ENCODE data around the gene BOD1L2.

Gene BOD1L2

GRCh38 chr18:57175532-57175931, 28.6 kb downstream of the BOD1L2 start:
- H3K9ac ChIP-seq = no peak overlapping the region
- H4K20me1 ChIP-seq = no peaks in the 10 kb centered on the region
- no peak overlapping the region for H3K4me2 ChIP-seq
- H3K27me3 ChIP-seq = no peaks in the 10 kb centered on the region
- peaks cover 5 to 15% (median 9%) of the 10 kb centered on the region in 11 experiments; a peak in 18 of 22 replicates for H3K9me3 ChIP-seq (replicated peaks in 1 of 11)
- no peaks in the 10 kb centered on the region for H3K4me1 ChIP-seq
- H3K27ac ChIP-seq = no peak overlapping the region
- H3K4me3 ChIP-seq = no peak overlapping the region
- no peaks in the 10 kb centered on the region for H3K36me3 ChIP-seq
- no peak for TF ChIP-seq Cebpa-rat (IDR thresholded peaks at IDR 0.05)

GRCh38 chr18:57185434-57185833, 38.5 kb downstream of the BOD1L2 start:
- no peak overlapping the region for H3K4me3 ChIP-seq
- H3K9ac ChIP-seq = no peak overlapping the region
- no peak overlapping the region for H3K4me2 ChIP-seq
- H3K36me3 ChIP-seq = no peaks in the 10 kb centered on the region
- no peaks in the 10 kb centered on the region for H3K4me1 ChIP-seq
- H3K27me3 ChIP-seq = no peaks in the 10 kb centered on the region
- no peaks in the 10 kb centered on the region for H4K20me1 ChIP-seq
- H3K27ac ChIP-seq = no peak overlapping the region
- peaks cover 28 to 44% (median 32%) of the 10 kb centered on the region in 11 experiments for H3K9me3 ChIP-seq (replicated peaks in 1 of 11)
- no peak for TF ChIP-seq Cebpa-rat (IDR thresholded peaks at IDR 0.05)

DNA sequence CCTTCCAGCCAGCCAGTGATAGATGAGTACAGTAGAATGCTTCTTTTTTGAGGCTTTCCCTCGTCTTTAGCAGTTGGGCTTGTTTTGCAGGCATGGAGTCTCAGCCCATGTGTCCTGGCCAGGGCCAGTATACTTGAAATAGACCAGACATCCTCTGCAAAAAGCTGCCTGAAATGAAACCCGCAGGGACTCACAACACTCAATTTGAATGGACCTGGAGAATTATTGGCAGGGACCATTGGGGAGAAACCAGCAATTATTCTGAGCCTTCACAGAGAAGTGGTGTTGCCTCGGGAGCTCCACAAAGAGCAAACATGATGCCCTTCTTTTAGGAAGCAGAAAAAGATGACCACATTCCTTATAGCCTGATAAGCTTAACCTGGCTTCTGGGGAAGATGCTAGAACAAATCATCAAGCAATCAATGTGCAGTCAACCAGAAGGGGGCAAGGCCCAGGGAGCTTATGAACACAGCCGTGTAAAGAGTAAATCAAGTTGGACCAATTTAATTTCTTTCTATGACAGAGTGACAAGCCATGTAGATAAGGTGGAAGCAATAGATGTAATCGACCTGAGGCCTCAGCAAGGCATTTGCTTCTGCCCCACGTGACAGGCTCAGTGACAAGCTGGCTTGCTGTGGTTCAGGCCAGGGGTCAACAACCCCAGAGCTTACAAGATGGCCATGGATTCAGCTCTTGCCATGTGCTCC, 42.1 kb downstream of the BOD1L2 start:
- no peaks in the 10 kb centered on the region for H4K20me1 ChIP-seq
- H3K27ac ChIP-seq = no peak overlapping the region
- H3K9ac ChIP-seq = no peak overlapping the region
- H3K4me3 ChIP-seq = no peak overlapping the region
- no peaks in the 10 kb centered on the region for H3K4me1 ChIP-seq
- H3K9me3 ChIP-seq (replicated peaks in 1 of 11) = peaks cover 27 to 36% (median 30%) of the 10 kb centered on the region in 11 experiments
- no peak overlapping the region for H3K4me2 ChIP-seq
- H3K36me3 ChIP-seq = no peaks in the 10 kb centered on the region
- TF ChIP-seq Cebpa-rat (IDR thresholded peaks at IDR 0.05) = no peak
- no peaks in the 10 kb centered on the region for H3K27me3 ChIP-seq

GRCh38 chr18:57190026-57190425, 43.1 kb downstream of the BOD1L2 start:
- Histone ChIP-seq H3K36me3 (no peaks in the 10 kb centered on the region), H3K27me3 (no peaks in the 10 kb centered on the region), H4K20me1 (no peaks in the 10 kb centered on the region), H3K9ac (no peak overlapping the region), H3K4me1 (no peaks in the 10 kb centered on the region), H3K27ac (no peak overlapping the region), H3K9me3 (replicated peaks in 1 of 11) (peaks cover 18 to 27% (median 20%) of the 10 kb centered on the region in 11 experiments), H3K4me3 (no peak overlapping the region), H3K4me2 (no peak overlapping the region)
- TF ChIP-seq Cebpa-rat (IDR thresholded peaks at IDR 0.05) = no peak

GRCh38 chr18:57194070-57194469, 47.2 kb downstream of the BOD1L2 start:
- Histone ChIP-seq H3K27me3 (no peaks in the 10 kb centered on the region), H3K4me3 (no peak overlapping the region), H3K9me3 (replicated peaks in 1 of 11) (no peaks in the 10 kb centered on the region), H3K4me2 (no peak overlapping the region), H4K20me1 (no peaks in the 10 kb centered on the region), H3K36me3 (no peaks in the 10 kb centered on the region), H3K9ac (no peak overlapping the region), H3K4me1 (no peaks in the 10 kb centered on the region), H3K27ac (no peak overlapping the region)
- no peak for TF ChIP-seq Cebpa-rat (IDR thresholded peaks at IDR 0.05)

DNA sequence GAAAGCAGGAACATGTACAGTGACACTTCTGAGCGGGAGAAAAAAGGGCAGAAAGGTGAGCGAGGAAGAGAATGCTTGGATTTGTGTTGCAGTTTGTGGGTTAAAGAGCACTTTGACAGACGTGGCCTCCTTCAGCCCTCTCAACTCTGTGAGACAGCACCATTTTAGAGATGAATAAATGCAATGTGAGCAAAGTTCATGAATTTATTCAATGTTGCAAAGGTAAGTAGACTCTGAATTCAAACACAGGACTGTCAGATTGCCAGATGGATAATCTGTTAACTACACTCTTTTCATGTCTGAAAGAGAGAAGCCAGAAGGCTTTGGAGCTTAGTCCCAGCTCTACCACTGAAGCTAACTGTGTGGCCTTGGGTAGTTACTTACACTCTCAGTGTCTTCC, 47.7 kb downstream of the BOD1L2 start:
- H3K36me3 ChIP-seq = no peaks in the 10 kb centered on the region
- H3K9me3 ChIP-seq (replicated peaks in 1 of 11) = no peaks in the 10 kb centered on the region
- H3K4me1 ChIP-seq = no peaks in the 10 kb centered on the region
- H3K4me3 ChIP-seq = no peak overlapping the region
- no peak overlapping the region for H3K9ac ChIP-seq
- no peaks in the 10 kb centered on the region for H3K27me3 ChIP-seq
- H4K20me1 ChIP-seq = no peaks in the 10 kb centered on the region
- no peak overlapping the region for H3K27ac ChIP-seq
- TF ChIP-seq Cebpa-rat (IDR thresholded peaks at IDR 0.05) = no peak
- no peak overlapping the region for H3K4me2 ChIP-seq

DNA sequence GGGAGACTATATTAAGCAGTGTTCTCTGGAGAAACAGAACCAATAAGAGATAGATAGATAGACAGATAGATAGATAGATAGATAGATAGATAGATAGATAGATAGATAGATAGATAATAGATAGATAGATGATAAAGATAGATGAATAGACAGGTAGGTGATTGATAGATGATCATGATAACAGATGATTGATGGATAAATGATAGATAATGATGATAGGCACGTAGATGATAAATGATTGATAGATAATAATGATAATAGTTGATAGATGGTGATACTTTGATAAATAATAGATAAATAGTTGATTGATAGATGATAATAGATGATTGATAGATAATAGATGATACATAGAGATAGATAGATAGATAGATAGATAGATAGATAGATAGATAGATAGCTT, 48.5 kb downstream of the BOD1L2 start:
- Histone ChIP-seq H3K9ac (no peak overlapping the region), H3K4me1 (no peaks in the 10 kb centered on the region), H4K20me1 (no peaks in the 10 kb centered on the region), H3K9me3 (replicated peaks in 1 of 11) (no peaks in the 10 kb centered on the region), H3K4me3 (no peak overlapping the region), H3K36me3 (no peaks in the 10 kb centered on the region), H3K4me2 (no peak overlapping the region), H3K27ac (no peak overlapping the region), H3K27me3 (no peaks in the 10 kb centered on the region)
- TF ChIP-seq Cebpa-rat (IDR thresholded peaks at IDR 0.05) = no peak

DNA sequence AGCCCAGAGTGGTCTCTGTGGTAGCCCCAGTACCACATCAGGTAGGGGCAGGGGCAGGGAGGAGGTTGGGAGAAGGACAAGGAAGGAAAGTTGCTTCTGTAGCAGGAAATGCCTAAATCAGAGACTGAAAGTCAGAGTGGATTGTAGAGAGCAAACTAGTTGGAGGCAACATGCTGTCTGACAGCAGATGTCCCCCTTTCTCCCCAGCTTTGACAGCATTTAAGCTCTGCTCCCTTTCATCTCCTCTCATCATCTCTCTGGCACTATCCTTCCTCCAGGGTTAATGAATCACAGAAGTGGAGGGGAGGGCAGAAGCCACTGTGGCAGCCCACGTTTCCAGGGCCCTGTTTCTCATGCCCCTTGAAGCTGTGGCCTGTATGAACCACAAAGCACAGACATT, 50.4 kb downstream of the BOD1L2 start:
- Histone ChIP-seq H3K9me3 (replicated peaks in 1 of 11) (no peaks in the 10 kb centered on the region), H4K20me1 (no peaks in the 10 kb centered on the region), H3K27me3 (no peaks in the 10 kb centered on the region), H3K4me1 (no peaks in the 10 kb centered on the region), H3K4me2 (no peak overlapping the region), H3K36me3 (no peaks in the 10 kb centered on the region), H3K9ac (no peak overlapping the region), H3K27ac (no peak overlapping the region), H3K4me3 (no peak overlapping the region)
- TF ChIP-seq Cebpa-rat (IDR thresholded peaks at IDR 0.05) = no peak

GRCh38 chr18:57198073-57198472, 51.2 kb downstream of the BOD1L2 start:
- H3K27ac ChIP-seq = no peak overlapping the region
- no peaks in the 10 kb centered on the region for H3K9me3 ChIP-seq (replicated peaks in 1 of 11)
- no peak overlapping the region for H3K9ac ChIP-seq
- no peak overlapping the region for H3K4me3 ChIP-seq
- no peaks in the 10 kb centered on the region for H3K36me3 ChIP-seq
- no peaks in the 10 kb centered on the region for H3K27me3 ChIP-seq
- no peaks in the 10 kb centered on the region for H4K20me1 ChIP-seq
- no peak overlapping the region for H3K4me2 ChIP-seq
- no peak for TF ChIP-seq Cebpa-rat (IDR thresholded peaks at IDR 0.05)
- no peaks in the 10 kb centered on the region for H3K4me1 ChIP-seq
